CD14-positive monocyte (primary cell): ENCODE results near the gene TBXA2R. TPM values are rescaled to one million over a fixed set of nuclear protein-coding genes. Genes with fewer than 3 reads are reported as not detected.

Experiments used
- DNase-seq, 3 donors: peaks; one replicate each; pipeline ENCODE4 v3.0.0-alpha.2; 2011 to 2022
- H2AFZ ChIP-seq: 2 replicates; pipeline ENCODE4 v1.6.0; 2012; ENCODE audit warnings: mild to moderate bottlenecking, low read depth, low read length, inconsistent platforms; ENCODE audit not compliant: insufficient read depth, poor library complexity, severe bottlenecking
- H3K27ac ChIP-seq, 2 donors: 1 replicate in 1 of 2; 2 replicates in 1 of 2; pipeline ENCODE4 v1.5.1; 2012 to 2013; ENCODE audit warnings: low read length in 2 of 2, control low read depth in 1 of 2, inconsistent platforms in 1 of 2, low read depth in 1 of 2, mild to moderate bottlenecking in 1 of 2
- H3K27me3 ChIP-seq, 2 donors: one replicate each; pipeline versions ENCODE4 v1.6.0 to v1.6.1; 2011 to 2013; ENCODE audit warnings: low read length in 2 of 2; ENCODE audit not compliant: control insufficient read depth in 2 of 2, insufficient read depth in 2 of 2
- H3K36me3 ChIP-seq, 2 donors: replicated peaks in 1 of 2; 1 replicate in 1 of 2; 2 replicates in 1 of 2; pipeline versions ENCODE4 v1.5.1 to v1.6.1; 2012 to 2013; ENCODE audit warnings: low read length in 2 of 2, control low read depth in 1 of 2, inconsistent platforms in 1 of 2, mild to moderate bottlenecking in 1 of 2; ENCODE audit not compliant: insufficient read depth in 2 of 2, control insufficient read depth in 1 of 2
- H3K4me1 ChIP-seq, 2 donors: 1 replicate in 1 of 2; 2 replicates in 1 of 2; pipeline versions ENCODE4 v1.5.1 to v1.6.1; 2012 to 2013; ENCODE audit warnings: low read length in 2 of 2, control low read depth in 1 of 2, inconsistent platforms in 1 of 2, mild to moderate bottlenecking in 1 of 2, moderate library complexity in 1 of 2; ENCODE audit not compliant: insufficient read depth in 2 of 2, control insufficient read depth in 1 of 2
- H3K4me2 ChIP-seq: replicated peaks from 2 replicates; pipeline ENCODE3; 2012; ENCODE audit warnings: low read length, moderate library complexity, mild to moderate bottlenecking; ENCODE audit not compliant: poor library complexity, severe bottlenecking; ENCODE audit errors: extremely low read depth
- H3K4me3 ChIP-seq, 3 experiments: fragments of 200-600 bp in 1 of 3; sonication (generic) in 1 of 3; replicated peaks in 1 of 3; 1 replicate in 2 of 3; 2 replicates in 1 of 3; pipeline ENCODE4 v1.5.1; 2011 to 2013; ENCODE audit warnings: low read length in 3 of 3, mild to moderate bottlenecking in 3 of 3, control low read depth in 2 of 3, low read depth in 2 of 3, inconsistent platforms in 1 of 3, moderate library complexity in 1 of 3
- H3K79me2 ChIP-seq: 2 replicates; pipeline ENCODE4 v1.6.0; 2012; ENCODE audit warnings: mild to moderate bottlenecking, control low read depth, inconsistent platforms, low read length, moderate library complexity; ENCODE audit not compliant: insufficient read depth
- H3K9ac ChIP-seq: 2 replicates; pipeline ENCODE4 v1.6.0; 2017; ENCODE audit warnings: low read length, mild to moderate bottlenecking; ENCODE audit not compliant: insufficient read depth, poor library complexity, severe bottlenecking
- H3K9me3 ChIP-seq, 2 donors: replicated peaks in 1 of 2; 1 replicate in 1 of 2; 2 replicates in 1 of 2; pipeline versions ENCODE4 v1.5.1 to v1.6.1; 2012 to 2013; ENCODE audit warnings: low read length in 2 of 2, control low read depth in 1 of 2; ENCODE audit not compliant: control insufficient read depth in 1 of 2, insufficient read depth in 1 of 2
- H4K20me1 ChIP-seq: 2 replicates; pipeline ENCODE4 v1.6.0; 2012; ENCODE audit warnings: mild to moderate bottlenecking, low read length, control low read depth, moderate library complexity; ENCODE audit not compliant: insufficient read depth
- H3K27ac Mint-ChIP-seq, 7 donors: one replicate each; pipeline ENCODE4 v1.8.0; 2020; ENCODE audit warnings: mild to moderate bottlenecking in 7 of 7, mixed read lengths in 7 of 7, moderate library complexity in 6 of 7, inconsistent platforms in 2 of 7
- H3K27me3 Mint-ChIP-seq, 3 donors: one replicate each; pipeline ENCODE4 v1.8.0; 2021 to 2022; ENCODE audit warnings: low read depth in 3 of 3, mild to moderate bottlenecking in 3 of 3, mixed read lengths in 3 of 3, moderate library complexity in 3 of 3, inconsistent platforms in 1 of 3
- H3K36me3 Mint-ChIP-seq, 2 donors: one replicate each; pipeline ENCODE4 v1.8.0; 2020; ENCODE audit warnings: mixed read lengths in 2 of 2, inconsistent platforms in 1 of 2, mild to moderate bottlenecking in 1 of 2
- H3K4me1 Mint-ChIP-seq: one replicate; pipeline ENCODE4 v1.8.0; 2020; ENCODE audit warnings: mild to moderate bottlenecking, mixed read lengths
- H3K4me3 Mint-ChIP-seq, 2 donors: one replicate each; pipeline ENCODE4 v1.8.0; 2020; ENCODE audit warnings: mild to moderate bottlenecking in 2 of 2, mixed read lengths in 2 of 2, moderate library complexity in 1 of 2
- H3K9me3 Mint-ChIP-seq, 7 donors: one replicate each; pipeline ENCODE4 v1.8.0; 2020 to 2022; ENCODE audit warnings: mixed read lengths in 7 of 7, mild to moderate bottlenecking in 6 of 7, moderate library complexity in 6 of 7, inconsistent platforms in 2 of 7
- CTCF ChIP-seq: fragments of 200-600 bp; IDR thresholded peaks from one replicate; pipeline ENCODE4 v1.8.0; 2022; ENCODE audit warnings: antibody characterized with exemption, mild to moderate bottlenecking
- WGBS: methylation state at CpG from one replicate; pipeline ENCODE4 v1.1.5; 2013; ENCODE audit warnings: missing lambda C conversion rate; ENCODE audit not compliant: insufficient coverage; 5-methylcytosine and 5-hydroxymethylcytosine counted together
- intact Hi-C, 2 donors: fragments of 100-400 bp; cut with micrococcal nuclease; formaldehyde crosslinking; loops; one replicate each; pipeline versions ENCODE4 v1.15.0 to v1.15.1; 2023
- polyA plus RNA-seq, 3 donors: library from polyadenylated mRNA; depleted of rRNA in 1 of 3; unstranded in 2 of 3; stranded (reverse) in 1 of 3; fragments of 300-500 nt in 2 of 3; fragments of >200 nt in 1 of 3; fragmentation: Illumina TruSeq in 2 of 3; gene quantifications; 1 replicate in 2 of 3; 2 replicates in 1 of 3; pipeline ENCODE4 v1.2.3, GENCODE V29; 2012 to 2021

TBXA2R gene
- polyA plus RNA-seq, 3 donors: 0.05 TPM; not detected in 2

DNA sequence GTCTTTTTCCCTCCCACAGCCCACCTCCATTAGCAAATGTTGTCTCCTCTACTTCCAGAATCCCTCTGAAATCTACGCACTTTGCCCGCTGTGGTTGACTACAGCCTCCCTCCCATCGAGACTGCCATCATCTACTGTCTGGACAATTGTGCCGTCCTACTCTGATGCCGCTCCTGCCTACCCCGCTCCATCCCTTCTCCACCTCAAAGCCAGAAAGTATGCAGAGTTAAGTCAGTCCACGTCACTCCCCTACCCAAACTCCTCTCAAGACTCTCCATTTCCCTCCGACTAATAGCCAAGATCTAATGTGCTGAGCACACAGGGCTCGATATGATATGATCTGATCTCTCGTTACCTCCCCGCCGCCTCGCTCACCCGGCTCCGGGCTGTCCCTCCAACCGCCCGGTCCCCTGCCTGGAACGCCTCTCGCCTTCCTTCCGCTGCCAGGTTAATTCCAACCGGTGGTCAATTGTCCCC, 19.4 kb upstream of the TBXA2R start:
- peak overlapping the region; percentile 30 to 99 (median 96) for H3K27ac Mint-ChIP-seq
- Histone ChIP-seq H3K4me1 (peaks cover 17 to 25% of the 10 kb centered on the region in 2 donors), H3K4me3 (peak overlapping the region; percentile 64 to 98 (median 92)), H3K4me2 (peak overlapping the region; percentile 98), H4K20me1 (peaks cover 31% of the 10 kb centered on the region), H3K79me2 (peaks cover 27% of the 10 kb centered on the region), H2AFZ (peak overlapping the region; percentile 93), H3K27me3 (no peaks in the 10 kb centered on the region), H3K9ac (peak overlapping the region; percentile 89), H3K9me3 (no peaks in the 10 kb centered on the region), H3K36me3 (peaks cover 20 to 34% of the 10 kb centered on the region in 2 donors), H3K27ac (peak overlapping the region in 1 of 2 donors; percentile 91)
- peak overlapping the region; percentile 95 to 98 for H3K4me3 Mint-ChIP-seq
- WGBS: 2% methylated on average over 21 of the region's 21 CpGs
- DNase-seq: no peak
- peaks cover 21% of the 10 kb centered on the region for H3K4me1 Mint-ChIP-seq
- no peaks in the 10 kb centered on the region for H3K27me3 Mint-ChIP-seq
- peaks cover 19 to 39% of the 10 kb centered on the region in 2 donors for H3K36me3 Mint-ChIP-seq
- intact Hi-C loops: loop anchor here (2.0 to 5.0 kb wide), 3 partner anchors 53 to 79 kb away; partner anchors contain the start of genes HMG20B (in 1 of the 2) and MFSD12 (in 1 of the 2)
- TF ChIP-seq CTCF: no peak
- no peaks in the 10 kb centered on the region for H3K9me3 Mint-ChIP-seq

DNA sequence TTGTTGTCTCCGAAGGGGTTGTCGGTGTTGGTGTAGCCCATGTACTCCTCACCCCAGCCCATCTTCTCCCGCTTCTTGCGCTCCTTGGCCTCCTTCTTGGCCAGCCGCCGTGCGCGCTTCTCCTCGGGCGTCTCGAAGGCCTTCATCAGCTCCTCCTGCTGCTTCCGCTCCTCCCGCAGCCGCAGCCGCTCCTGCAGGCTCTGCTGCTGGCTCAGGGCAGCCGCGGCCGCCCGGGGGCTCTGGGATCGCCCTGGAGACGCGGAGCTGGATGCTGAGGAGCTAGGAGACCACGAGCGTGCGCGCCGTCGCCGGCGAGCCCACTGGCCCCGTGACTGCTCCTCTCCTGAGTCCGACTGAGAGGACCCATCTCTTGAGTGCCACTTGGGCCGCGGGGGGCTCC, 17.0 kb upstream of the TBXA2R start:
- H3K9ac ChIP-seq: no peak overlapping the region
- H3K27me3 Mint-ChIP-seq: no peaks in the 10 kb centered on the region
- H3K27ac ChIP-seq: no peak overlapping the region
- no peak overlapping the region for H3K4me2 ChIP-seq
- peaks cover 26 to 50% of the 10 kb centered on the region in 2 donors for H3K36me3 Mint-ChIP-seq
- H3K4me3 ChIP-seq: no peak overlapping the region
- H3K4me3 Mint-ChIP-seq: no peak overlapping the region
- intact Hi-C loops: no loop called here
- peaks cover 17 to 25% of the 10 kb centered on the region in 2 donors for H3K4me1 ChIP-seq
- TF ChIP-seq CTCF: no peak
- H3K27me3 ChIP-seq: no peaks in the 10 kb centered on the region
- DNase-seq: no peak
- no peaks in the 10 kb centered on the region for H3K9me3 ChIP-seq
- peaks cover 27% of the 10 kb centered on the region for H3K79me2 ChIP-seq
- no peak overlapping the region for H3K27ac Mint-ChIP-seq
- H4K20me1 ChIP-seq: peaks cover 34% of the 10 kb centered on the region
- 96% methylated on average over 34 of the region's 34 CpGs for WGBS
- H3K9me3 Mint-ChIP-seq: no peaks in the 10 kb centered on the region
- peaks cover 37 to 50% of the 10 kb centered on the region in 2 donors for H3K36me3 ChIP-seq
- H2AFZ ChIP-seq: no peak overlapping the region
- H3K4me1 Mint-ChIP-seq: peaks cover 21% of the 10 kb centered on the region
